OCI-LY3 (cell line): ENCODE data around the gene IKZF4.

Experiments
- EZH2phosphoT487 ChIP-seq: fragments of 200-600 bp; shearing (Covaris generic); IDR thresholded peaks from 2 replicates; pipeline ENCODE4 v1.6.1; 2018; ENCODE audit warnings: antibody characterized with exemption, mixed run types, low read depth
- TF ChIP-seq, protein P1 (sequence below): fragments of 200-600, 300-600 bp; sonication (generic); IDR thresholded peaks from 2 replicates; pipeline ENCODE4 v1.5.1; 2014; ENCODE audit warnings: antibody characterized with exemption, low read length, low read depth

DNA sequence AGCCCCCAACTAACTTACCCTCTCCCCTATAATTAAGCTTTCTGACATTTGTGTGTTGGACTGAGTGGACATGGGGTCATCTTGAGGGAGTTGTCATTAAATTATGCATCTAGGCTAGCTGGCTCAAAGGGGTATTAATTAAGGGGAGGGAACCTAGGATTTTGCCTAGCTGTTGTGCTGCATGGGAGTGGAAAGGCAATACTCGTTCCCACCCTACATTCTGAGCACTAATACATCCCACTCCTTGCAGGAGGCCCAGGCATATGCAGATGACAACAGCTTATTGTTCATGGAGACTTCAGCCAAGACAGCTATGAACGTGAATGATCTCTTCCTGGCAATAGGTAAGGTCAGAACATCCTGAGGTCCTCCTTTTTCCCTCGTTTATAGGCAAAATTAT is 29.7 kb upstream of the IKZF4 start:
- TF ChIP-seq, protein P1, sequence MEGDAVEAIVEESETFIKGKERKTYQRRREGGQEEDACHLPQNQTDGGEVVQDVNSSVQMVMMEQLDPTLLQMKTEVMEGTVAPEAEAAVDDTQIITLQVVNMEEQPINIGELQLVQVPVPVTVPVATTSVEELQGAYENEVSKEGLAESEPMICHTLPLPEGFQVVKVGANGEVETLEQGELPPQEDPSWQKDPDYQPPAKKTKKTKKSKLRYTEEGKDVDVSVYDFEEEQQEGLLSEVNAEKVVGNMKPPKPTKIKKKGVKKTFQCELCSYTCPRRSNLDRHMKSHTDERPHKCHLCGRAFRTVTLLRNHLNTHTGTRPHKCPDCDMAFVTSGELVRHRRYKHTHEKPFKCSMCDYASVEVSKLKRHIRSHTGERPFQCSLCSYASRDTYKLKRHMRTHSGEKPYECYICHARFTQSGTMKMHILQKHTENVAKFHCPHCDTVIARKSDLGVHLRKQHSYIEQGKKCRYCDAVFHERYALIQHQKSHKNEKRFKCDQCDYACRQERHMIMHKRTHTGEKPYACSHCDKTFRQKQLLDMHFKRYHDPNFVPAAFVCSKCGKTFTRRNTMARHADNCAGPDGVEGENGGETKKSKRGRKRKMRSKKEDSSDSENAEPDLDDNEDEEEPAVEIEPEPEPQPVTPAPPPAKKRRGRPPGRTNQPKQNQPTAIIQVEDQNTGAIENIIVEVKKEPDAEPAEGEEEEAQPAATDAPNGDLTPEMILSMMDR, result no peak
- no peak for TF ChIP-seq EZH2phosphoT487
